SU-DHL-6 (cell line): Measurements from ENCODE around the gene BRS3.

Experiments
- EZH2phosphoT487 ChIP-seq: fragments of 200-600 bp; sonication (generic), shearing (Covaris generic); conservative IDR thresholded peaks from 2 replicates; pipeline ENCODE4 v1.6.1; 2018; ENCODE audit warnings: mild to moderate bottlenecking, antibody characterized with exemption, low read length, moderate library complexity, mixed read lengths
- TF ChIP-seq, protein P1 (sequence below): fragments of 200-600 bp; sonication (generic); IDR thresholded peaks from one replicate; pipeline ENCODE4 v1.5.1; 2017; ENCODE audit warnings: antibody characterized with exemption, mild to moderate bottlenecking, low read length, moderate library complexity; ENCODE audit not compliant: insufficient read depth, poor library complexity, severe bottlenecking

DNA sequence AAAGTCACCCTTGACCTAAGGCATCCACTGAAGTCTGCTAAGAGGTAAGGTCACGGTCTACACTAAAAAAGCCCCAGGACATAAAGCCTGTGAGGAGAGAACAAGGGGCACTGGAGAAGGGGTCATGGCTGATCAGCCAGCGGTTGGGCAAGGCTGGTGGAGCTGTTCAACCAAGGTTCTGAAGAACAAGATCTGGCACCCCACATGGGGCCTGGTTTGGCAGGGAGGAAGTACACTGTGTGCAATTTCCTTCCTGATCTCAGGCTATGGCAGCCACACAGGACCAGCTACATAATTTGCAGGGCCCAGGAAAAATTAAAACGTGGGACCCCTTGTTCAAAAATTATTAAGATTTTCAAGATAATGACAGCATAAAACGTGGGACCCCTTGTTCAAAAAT is 14.1 kb upstream of the BRS3 start:
- TF ChIP-seq, protein P1, sequence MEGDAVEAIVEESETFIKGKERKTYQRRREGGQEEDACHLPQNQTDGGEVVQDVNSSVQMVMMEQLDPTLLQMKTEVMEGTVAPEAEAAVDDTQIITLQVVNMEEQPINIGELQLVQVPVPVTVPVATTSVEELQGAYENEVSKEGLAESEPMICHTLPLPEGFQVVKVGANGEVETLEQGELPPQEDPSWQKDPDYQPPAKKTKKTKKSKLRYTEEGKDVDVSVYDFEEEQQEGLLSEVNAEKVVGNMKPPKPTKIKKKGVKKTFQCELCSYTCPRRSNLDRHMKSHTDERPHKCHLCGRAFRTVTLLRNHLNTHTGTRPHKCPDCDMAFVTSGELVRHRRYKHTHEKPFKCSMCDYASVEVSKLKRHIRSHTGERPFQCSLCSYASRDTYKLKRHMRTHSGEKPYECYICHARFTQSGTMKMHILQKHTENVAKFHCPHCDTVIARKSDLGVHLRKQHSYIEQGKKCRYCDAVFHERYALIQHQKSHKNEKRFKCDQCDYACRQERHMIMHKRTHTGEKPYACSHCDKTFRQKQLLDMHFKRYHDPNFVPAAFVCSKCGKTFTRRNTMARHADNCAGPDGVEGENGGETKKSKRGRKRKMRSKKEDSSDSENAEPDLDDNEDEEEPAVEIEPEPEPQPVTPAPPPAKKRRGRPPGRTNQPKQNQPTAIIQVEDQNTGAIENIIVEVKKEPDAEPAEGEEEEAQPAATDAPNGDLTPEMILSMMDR = no peak
- no peak for TF ChIP-seq EZH2phosphoT487
